Measurements from ENCODE around the gene OXCT1.

The OXCT1 gene

GRCh38 chr5:41856644-41857491 is 13.4 kb downstream of the OXCT1 start:
- TF ChIP-seq GATA2 (IDR thresholded peaks at IDR 0.05; ENCODE audit: low read depth, low read length): no peak
- TF ChIP-seq GATA3 (IDR thresholded peaks at IDR 0.05; ENCODE audit: low read depth, low read length): no peak

GRCh38 chr5:41852293-41852692 is 17.9 kb downstream of the OXCT1 start:
- no peak for TF ChIP-seq GATA3 (IDR thresholded peaks at IDR 0.05; ENCODE audit: low read depth, low read length)
- TF ChIP-seq GATA2 (IDR thresholded peaks at IDR 0.05; ENCODE audit: low read depth, low read length): no peak

GRCh38 chr5:41851116-41851515 is 19.1 kb downstream of the OXCT1 start:
- TF ChIP-seq GATA3 (IDR thresholded peaks at IDR 0.05; ENCODE audit: low read depth, low read length) (no peak), GATA2 (IDR thresholded peaks at IDR 0.05; ENCODE audit: low read depth, low read length) (no peak)

GRCh38 chr5:41848983-41849382 is 21.2 kb downstream of the OXCT1 start:
- TF ChIP-seq GATA3 (IDR thresholded peaks at IDR 0.05; ENCODE audit: low read depth, low read length): no peak
- no peak for TF ChIP-seq GATA2 (IDR thresholded peaks at IDR 0.05; ENCODE audit: low read depth, low read length)

GRCh38 chr5:41844502-41844901 is 25.7 kb downstream of the OXCT1 start:
- TF ChIP-seq GATA2 (IDR thresholded peaks at IDR 0.05; ENCODE audit: low read depth, low read length): no peak
- TF ChIP-seq GATA3 (IDR thresholded peaks at IDR 0.05; ENCODE audit: low read depth, low read length): no peak

GRCh38 chr5:41843456-41844370 is 26.5 kb downstream of the OXCT1 start:
- TF ChIP-seq GATA2 (IDR thresholded peaks at IDR 0.05; ENCODE audit: low read depth, low read length) (no peak), GATA3 (IDR thresholded peaks at IDR 0.05; ENCODE audit: low read depth, low read length) (no peak)

GRCh38 chr5:41842777-41843176 is 27.4 kb downstream of the OXCT1 start:
- TF ChIP-seq GATA2 (IDR thresholded peaks at IDR 0.05; ENCODE audit: low read depth, low read length): no peak
- no peak for TF ChIP-seq GATA3 (IDR thresholded peaks at IDR 0.05; ENCODE audit: low read depth, low read length)

GRCh38 chr5:41841325-41841724 is 28.9 kb downstream of the OXCT1 start:
- TF ChIP-seq GATA2 (IDR thresholded peaks at IDR 0.05; ENCODE audit: low read depth, low read length): no peak

GRCh38 chr5:41840251-41840650 is 30.0 kb downstream of the OXCT1 start:
- TF ChIP-seq GATA3 (IDR thresholded peaks at IDR 0.05; ENCODE audit: low read depth, low read length) (no peak), GATA2 (IDR thresholded peaks at IDR 0.05; ENCODE audit: low read depth, low read length) (no peak)

GRCh38 chr5:41837793-41838192 is 32.4 kb downstream of the OXCT1 start:
- no peak for TF ChIP-seq GATA3 (IDR thresholded peaks at IDR 0.05; ENCODE audit: low read depth, low read length)
- no peak for TF ChIP-seq GATA2 (IDR thresholded peaks at IDR 0.05; ENCODE audit: low read depth, low read length)

- TF ChIP-seq GATA2 (IDR thresholded peaks at IDR 0.05; ENCODE audit: low read depth, low read length): no peak
- TF ChIP-seq GATA3 (IDR thresholded peaks at IDR 0.05; ENCODE audit: low read depth, low read length): no peak
These were observed 34.6 kb downstream of the OXCT1 start for GRCh38 chr5:41835645-41836044.

GRCh38 chr5:41834506-41834905 is 35.7 kb downstream of the OXCT1 start:
- TF ChIP-seq GATA3 (IDR thresholded peaks at IDR 0.05; ENCODE audit: low read depth, low read length): no peak
- TF ChIP-seq GATA2 (IDR thresholded peaks at IDR 0.05; ENCODE audit: low read depth, low read length): no peak

- no peak for TF ChIP-seq GATA3 (IDR thresholded peaks at IDR 0.05; ENCODE audit: low read depth, low read length)
- TF ChIP-seq GATA2 (IDR thresholded peaks at IDR 0.05; ENCODE audit: low read depth, low read length): no peak
These were observed 37.8 kb downstream of the OXCT1 start for GRCh38 chr5:41832430-41832829.

GRCh38 chr5:41831155-41831554 is 39.1 kb downstream of the OXCT1 start:
- TF ChIP-seq GATA2 (IDR thresholded peaks at IDR 0.05; ENCODE audit: low read depth, low read length) (no peak), GATA3 (IDR thresholded peaks at IDR 0.05; ENCODE audit: low read depth, low read length) (no peak)

GRCh38 chr5:41827792-41828191 is 42.4 kb downstream of the OXCT1 start:
- no peak for TF ChIP-seq GATA3 (IDR thresholded peaks at IDR 0.05; ENCODE audit: low read depth, low read length)
- no peak for TF ChIP-seq GATA2 (IDR thresholded peaks at IDR 0.05; ENCODE audit: low read depth, low read length)

Data from SH-SY5Y (cell line).